K562 (cell line): ENCODE measurements around the gene ZNF284. TPM values are rescaled to one million over a fixed set of nuclear protein-coding genes. Genes with fewer than 3 reads are reported as not detected.

Source experiments
- ARNT ChIP-seq, 2 experiments: fragments of 450-650 bp; IDR thresholded peaks; 2 replicates each; pipeline ENCODE4 v1.6.1; 2016; ENCODE audit warnings: mild to moderate bottlenecking in 1 of 2
- CCAR2 ChIP-seq: fragments of 200-400 bp; formaldehyde crosslinking; IDR thresholded peaks from 2 replicates; pipeline ENCODE4 v1.6.1; 2017; ENCODE audit warnings: mild to moderate bottlenecking, low read depth, low read length
- CHD7 ChIP-seq: fragments of 200-600 bp; sonication (generic); IDR thresholded peaks from one replicate; pipeline ENCODE4 v1.6.1; 2012; ENCODE audit warnings: mild to moderate bottlenecking, low read depth, low read length, inconsistent platforms
- CREM ChIP-seq: IDR thresholded peaks from 2 replicates; pipeline ENCODE4 v1.6.1; 2014; ENCODE audit warnings: antibody characterized with exemption, low read depth
- E2F6 ChIP-seq, 2 experiments: IDR thresholded peaks; 2 replicates each; pipeline ENCODE4 v1.6.1; 2011; ENCODE audit warnings: borderline replicate concordance in 1 of 2, control low read depth in 1 of 2, low read depth in 1 of 2, low read length in 1 of 2, mild to moderate bottlenecking in 1 of 2, mixed read lengths in 1 of 2, moderate library complexity in 1 of 2; ENCODE audit not compliant: insufficient read depth in 1 of 2, insufficient read length in 1 of 2, poor library complexity in 1 of 2, severe bottlenecking in 1 of 2; ENCODE audit errors: extremely low read depth in 1 of 2
- HCFC1 ChIP-seq: IDR thresholded peaks from 2 replicates; pipeline ENCODE4 v1.6.1; 2012; ENCODE audit warnings: low read depth, low read length, improper control_type of control experiment
- HMG20B ChIP-seq: fragments of 250-450 bp; sonication (Bioruptor Pico); IDR thresholded peaks from 2 replicates; pipeline ENCODE4 v1.5.0; 2021; ENCODE audit warnings: mild to moderate bottlenecking
- KLF10 ChIP-seq: fragments of 250-450 bp; sonication (Bioruptor Pico); IDR thresholded peaks from 2 replicates; pipeline ENCODE4 v1.6.1; 2021; ENCODE audit warnings: matching md5 sums
- NCOA4 ChIP-seq: fragments of 450-650 bp; IDR thresholded peaks from 2 replicates; pipeline ENCODE4 v1.6.1; 2018; ENCODE audit warnings: mild to moderate bottlenecking; ENCODE audit not compliant: partially characterized antibody
- OTX1 ChIP-seq: fragments of 450-650 bp; formaldehyde crosslinking; IDR thresholded peaks from 2 replicates; pipeline ENCODE4 v1.4.0; 2022; ENCODE audit warnings: mild to moderate bottlenecking
- PYGO2 ChIP-seq: fragments of 450-650 bp; IDR thresholded peaks from 2 replicates; pipeline ENCODE4 v1.6.1; 2016; ENCODE audit warnings: mild to moderate bottlenecking, missing genetic modification characterization, moderate library complexity, missing compliant biosample characterization
- ZNF263 ChIP-seq: sonication (generic); formaldehyde crosslinking; IDR thresholded peaks from 2 replicates; pipeline ENCODE4 v1.8.0; 2022; ENCODE audit warnings: mild to moderate bottlenecking, missing genetic modification reagents, borderline replicate concordance
- ZNF695 ChIP-seq: fragments of 450-650 bp; formaldehyde crosslinking; IDR thresholded peaks from 2 replicates; pipeline ENCODE4 v1.4.0; 2020; ENCODE audit warnings: mild to moderate bottlenecking, moderate library complexity
- polyA plus RNA-seq, 8 experiments: library from polyadenylated mRNA; depleted of rRNA in 4 of 8; stranded (reverse) in 5 of 8; unstranded in 3 of 8; fragments of >200 nt; fragmentation: Nextera tagmentation in 2 of 8; fragmentation: Illumina TruSeq in 1 of 8; extraction: Ambion mirVana in 2 of 8; extraction: Trizol in 1 of 8; gene quantifications; 2 replicates each; pipeline versions ENCODE4 v1.2.1 to v1.2.3, GENCODE V29; 2011 to 2014; ENCODE audit warnings: inconsistent platforms in 1 of 8, missing spikeins in 1 of 8
- total RNA-seq, 7 experiments: library from RNA; depleted of rRNA in 6 of 7; stranded (reverse); fragments of >200 nt in 6 of 7; fragmentation: Illumina TruSeq in 2 of 7; extraction: Trizol in 2 of 7; gene quantifications; 2 replicates each; pipeline versions ENCODE4 v1.2.1 to v1.2.3, GENCODE V29; 2011 to 2021; ENCODE audit warnings: low replicate concordance in 1 of 7
- TF ChIP-seq, protein P1 (sequence below): fragments of 250-450 bp; sonication (Bioruptor Pico); IDR thresholded peaks from 2 replicates; pipeline ENCODE4 v1.8.0; 2022; ENCODE audit warnings: inconsistent platforms, mild to moderate bottlenecking, moderate library complexity, borderline replicate concordance

The ZNF284 gene
- total and polyA plus RNA-seq, 9 of the 15 experiments (the other 6 are each of a cell fraction or from before 2014, with no cell fraction given) = 0.07 to 0.24 (median 0.20) TPM

DNA sequence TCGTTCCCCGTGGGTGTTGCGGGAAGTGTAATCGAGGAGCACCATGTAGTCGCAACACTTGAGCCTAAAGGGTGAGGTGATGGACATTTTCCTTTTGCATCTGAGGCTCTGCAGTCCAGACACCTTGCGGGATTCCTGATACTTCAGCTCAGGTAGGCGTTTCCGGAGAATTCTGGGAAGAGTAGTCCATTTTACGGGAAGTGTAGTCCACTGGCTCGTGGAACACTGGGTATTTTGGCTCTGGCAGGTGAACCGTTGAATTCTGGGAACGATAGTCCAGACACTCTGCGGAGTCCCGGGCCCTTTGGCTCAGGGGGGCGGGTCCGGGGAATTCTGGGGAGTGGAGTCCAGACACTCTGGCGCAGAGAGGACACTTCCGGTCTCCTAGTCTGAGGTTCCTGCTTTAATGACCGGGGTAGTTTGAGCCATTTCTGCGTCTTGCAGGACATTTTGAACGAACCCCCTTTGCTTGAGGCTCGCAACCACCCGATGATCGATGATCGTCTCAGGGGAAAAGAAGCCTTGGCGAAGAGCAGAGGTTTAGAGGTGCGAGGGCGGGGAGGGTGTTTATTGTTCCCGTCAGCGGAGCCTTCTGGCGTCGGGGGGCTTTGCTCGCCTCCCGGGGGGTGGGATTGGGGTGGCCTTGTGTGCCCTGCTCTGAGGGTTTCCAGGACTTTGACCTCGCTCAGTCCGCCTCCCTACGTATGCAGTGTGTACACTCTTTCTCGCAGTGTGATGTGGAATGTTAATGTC lies 20.1 kb upstream of the ZNF284 start, which contains the start of gene ZNF223 (continued):
- TF ChIP-seq CHD7 (no peak), CREM (peak; percentile 64; the same call in 1 of the 2 replicates), ZNF695 (CRISPR knock-in tag) (no peak), NCOA4 (no peak), HMG20B (no peak), PYGO2 (no peak), OTX1 (CRISPR knock-in tag) (no peak), CCAR2 (no peak), HCFC1 (peak; percentile 85), ZNF263 (CRISPR knock-in tag) (no peak; the same call in 1 of the 2 replicates), E2F6 (IDR thresholded peaks at IDR 0.05; ENCODE audit: borderline replicate concordance in 1 of 2, extremely low read depth in 1 of 2, insufficient read depth in 1 of 2, insufficient read length in 1 of 2, low read depth in 1 of 2, low read length in 1 of 2, poor library complexity in 1 of 2, severe bottlenecking in 1 of 2) (no peak), ARNT (IDR thresholded peaks at IDR 0.05) (no peak), KLF10 (CRISPR knock-in tag) (no peak)
- TF ChIP-seq, protein P1, sequence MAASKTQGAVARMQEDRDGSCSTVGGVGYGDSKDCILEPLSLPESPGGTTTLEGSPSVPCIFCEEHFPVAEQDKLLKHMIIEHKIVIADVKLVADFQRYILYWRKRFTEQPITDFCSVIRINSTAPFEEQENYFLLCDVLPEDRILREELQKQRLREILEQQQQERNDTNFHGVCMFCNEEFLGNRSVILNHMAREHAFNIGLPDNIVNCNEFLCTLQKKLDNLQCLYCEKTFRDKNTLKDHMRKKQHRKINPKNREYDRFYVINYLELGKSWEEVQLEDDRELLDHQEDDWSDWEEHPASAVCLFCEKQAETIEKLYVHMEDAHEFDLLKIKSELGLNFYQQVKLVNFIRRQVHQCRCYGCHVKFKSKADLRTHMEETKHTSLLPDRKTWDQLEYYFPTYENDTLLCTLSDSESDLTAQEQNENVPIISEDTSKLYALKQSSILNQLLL (CRISPR knock-in tag) = no peak
